Prostate gland (tissue), 2 donors: Measurements from ENCODE around the gene SNAP29. TPM values are rescaled to one million over a fixed set of nuclear protein-coding genes. Genes with fewer than 3 reads are reported as not detected.

Source experiments
- DNase-seq: peaks from one replicate; pipeline ENCODE4 v3.0.0-alpha.2; 2019; ENCODE audit warnings: low spot score
- H3K27ac ChIP-seq, 2 donors: fragments of 200-600 bp; sonication (generic); 2 replicates each; pipeline ENCODE4 v1.5.1; 2017 to 2019
- H3K27me3 ChIP-seq: fragments of 200-600 bp; sonication (generic); replicated peaks from 2 replicates; pipeline ENCODE4 v1.5.1; 2019; ENCODE audit not compliant: insufficient read depth
- H3K36me3 ChIP-seq, 2 donors: fragments of 200-600 bp; sonication (generic); 1 replicate in 1 of 2; 2 replicates in 1 of 2; pipeline versions ENCODE4 v1.5.1 to v1.8.1; 2017 to 2019
- H3K4me1 ChIP-seq: fragments of 200-600 bp; sonication (generic); replicated peaks from 2 replicates; pipeline ENCODE4 v1.5.1; 2019
- H3K4me3 ChIP-seq, 2 donors: fragments of 200-600 bp; sonication (generic); 2 replicates each; pipeline ENCODE4 v1.5.1; 2017 to 2019
- H3K9me3 ChIP-seq: fragments of 200-600 bp; sonication (generic); 2 replicates; pipeline ENCODE4 v1.5.1; 2017
- POLR2A ChIP-seq: fragments of 450-650 bp; IDR thresholded peaks from one replicate; pipeline ENCODE4 v1.6.1; 2016; ENCODE audit warnings: antibody characterized with exemption, mild to moderate bottlenecking
- POLR2AphosphoS5 ChIP-seq: sonication (generic); formaldehyde crosslinking; IDR thresholded peaks from one replicate; pipeline ENCODE4 v1.6.1; 2017; ENCODE audit warnings: antibody characterized with exemption
- WGBS: methylation state at CpG from one replicate; pipeline ENCODE4 v1.1.5; 2018; 5-methylcytosine and 5-hydroxymethylcytosine counted together
- intact Hi-C: fragments of 100-400 bp; cut with DNase I; formaldehyde crosslinking; loops from one replicate; pipeline ENCODE4 v1.14.2; 2022
- total RNA-seq, 2 donors: library from RNA; depleted of rRNA; stranded (reverse); fragments of >200 nt; gene quantifications; one replicate each; pipeline ENCODE4 v1.1.0, GENCODE V29; 2016
- TF ChIP-seq, protein P1 (sequence below), 4 experiments: fragments of 200-600 bp in 2 of 4; fragments of 450-650 bp in 2 of 4; sonication (generic) in 2 of 4; IDR thresholded peaks; 1 replicate in 3 of 4; 2 replicates in 1 of 4; pipeline ENCODE4 v1.5.1; 2016 to 2019; ENCODE audit warnings: antibody characterized with exemption in 4 of 4, mild to moderate bottlenecking in 2 of 4, moderate library complexity in 2 of 4

SNAP29 gene
- total RNA-seq, 2 donors from 2014 or later = 19.1 to 24.1 TPM

DNA sequence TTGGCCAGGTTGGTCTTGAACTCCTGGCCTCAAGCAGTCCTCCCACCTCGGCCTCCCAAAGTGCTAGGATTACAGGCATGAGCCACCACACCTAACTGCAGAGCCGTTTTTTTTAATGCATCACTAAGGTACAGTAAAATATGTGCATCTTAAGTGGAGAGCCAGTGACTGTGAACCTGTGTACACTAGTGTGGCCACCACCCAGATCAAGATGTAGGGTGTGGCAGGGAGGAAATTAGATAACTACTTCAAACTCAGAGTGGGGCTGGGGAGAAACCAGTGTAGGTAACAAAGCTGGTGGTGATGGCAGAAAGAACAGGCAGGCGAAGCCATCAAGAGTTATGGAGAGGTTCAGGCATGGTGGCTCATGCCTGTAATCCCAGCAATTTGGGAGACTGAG lies 14.4 kb downstream of the SNAP29 start:
- DNase-seq = no peak
- intact Hi-C loops = no loop called here
- H3K4me3 ChIP-seq = no peak overlapping the region
- TF ChIP-seq POLR2AphosphoS5 (no peak), POLR2A (no peak)
- TF ChIP-seq, protein P1, sequence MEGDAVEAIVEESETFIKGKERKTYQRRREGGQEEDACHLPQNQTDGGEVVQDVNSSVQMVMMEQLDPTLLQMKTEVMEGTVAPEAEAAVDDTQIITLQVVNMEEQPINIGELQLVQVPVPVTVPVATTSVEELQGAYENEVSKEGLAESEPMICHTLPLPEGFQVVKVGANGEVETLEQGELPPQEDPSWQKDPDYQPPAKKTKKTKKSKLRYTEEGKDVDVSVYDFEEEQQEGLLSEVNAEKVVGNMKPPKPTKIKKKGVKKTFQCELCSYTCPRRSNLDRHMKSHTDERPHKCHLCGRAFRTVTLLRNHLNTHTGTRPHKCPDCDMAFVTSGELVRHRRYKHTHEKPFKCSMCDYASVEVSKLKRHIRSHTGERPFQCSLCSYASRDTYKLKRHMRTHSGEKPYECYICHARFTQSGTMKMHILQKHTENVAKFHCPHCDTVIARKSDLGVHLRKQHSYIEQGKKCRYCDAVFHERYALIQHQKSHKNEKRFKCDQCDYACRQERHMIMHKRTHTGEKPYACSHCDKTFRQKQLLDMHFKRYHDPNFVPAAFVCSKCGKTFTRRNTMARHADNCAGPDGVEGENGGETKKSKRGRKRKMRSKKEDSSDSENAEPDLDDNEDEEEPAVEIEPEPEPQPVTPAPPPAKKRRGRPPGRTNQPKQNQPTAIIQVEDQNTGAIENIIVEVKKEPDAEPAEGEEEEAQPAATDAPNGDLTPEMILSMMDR (IDR thresholded peaks at IDR 0.05) = no peak
- H3K27me3 ChIP-seq = no peaks in the 10 kb centered on the region
- WGBS = 95% methylated on average over 3 of the region's 3 CpGs
- H3K9me3 ChIP-seq = no peaks in the 10 kb centered on the region
- H3K36me3 ChIP-seq = no peaks in the 10 kb centered on the region
- H3K27ac ChIP-seq = no peak overlapping the region
- no peaks in the 10 kb centered on the region for H3K4me1 ChIP-seq

DNA sequence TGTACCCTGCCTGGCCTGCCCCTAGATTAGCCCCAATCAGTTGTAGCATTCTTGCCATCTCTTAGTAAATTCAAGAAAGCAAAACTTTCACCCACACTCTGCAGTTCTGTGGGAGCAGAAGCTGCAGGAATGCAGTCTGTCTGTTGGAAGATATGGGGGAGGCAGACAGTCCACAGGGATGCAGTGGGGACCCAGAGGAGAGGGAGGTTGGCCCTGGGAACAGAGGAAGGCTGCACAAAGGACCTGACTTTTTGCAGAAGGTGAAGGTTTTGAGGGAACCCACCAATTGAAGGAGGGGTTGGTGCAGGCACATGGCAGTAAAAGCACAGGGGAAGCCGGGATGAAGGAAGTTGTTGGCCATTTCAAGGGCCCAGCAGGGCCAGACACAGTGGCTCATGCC lies 16.5 kb downstream of the SNAP29 start:
- H3K9me3 ChIP-seq = no peaks in the 10 kb centered on the region
- H3K36me3 ChIP-seq = no peaks in the 10 kb centered on the region
- intact Hi-C loops = no loop called here
- no peaks in the 10 kb centered on the region for H3K4me1 ChIP-seq
- no peak overlapping the region for H3K27ac ChIP-seq
- WGBS = 80% methylated on average over 1 of the region's 1 CpG
- no peaks in the 10 kb centered on the region for H3K27me3 ChIP-seq
- H3K4me3 ChIP-seq = no peak overlapping the region
- TF ChIP-seq POLR2AphosphoS5 (no peak), POLR2A (no peak)
- TF ChIP-seq, protein P1 (IDR thresholded peaks at IDR 0.05) = no peak
- no peak for DNase-seq

DNA sequence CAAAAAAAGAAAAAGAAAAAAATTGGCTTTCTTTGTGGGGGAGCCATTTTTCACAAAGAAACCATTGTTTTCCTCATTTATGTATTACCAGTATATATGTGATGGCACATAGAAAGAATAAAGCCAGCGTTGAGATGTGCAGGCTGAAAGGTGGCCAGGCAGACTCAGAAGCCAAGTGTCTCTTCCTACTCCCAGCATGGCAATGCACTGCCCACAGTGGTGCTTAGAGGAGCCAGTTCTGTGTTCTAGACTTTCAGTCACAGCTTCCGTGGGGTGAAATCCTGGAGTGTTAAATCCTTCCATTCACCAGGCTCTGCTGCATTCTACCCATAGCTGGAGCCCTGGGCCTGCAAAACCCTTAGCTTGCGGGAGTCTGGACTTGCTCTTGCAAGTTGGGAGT lies 18.9 kb downstream of the SNAP29 start:
- 82% methylated on average over 3 of the region's 3 CpGs for WGBS
- Histone ChIP-seq H3K4me3 (no peak overlapping the region), H3K4me1 (no peaks in the 10 kb centered on the region), H3K9me3 (no peaks in the 10 kb centered on the region), H3K36me3 (no peaks in the 10 kb centered on the region), H3K27me3 (no peaks in the 10 kb centered on the region), H3K27ac (no peak overlapping the region)
- intact Hi-C loops = no loop called here
- DNase-seq = no peak
- no peak for TF ChIP-seq POLR2AphosphoS5
- no peak for TF ChIP-seq POLR2A
- TF ChIP-seq, protein P1 (IDR thresholded peaks at IDR 0.05) = no peak

DNA sequence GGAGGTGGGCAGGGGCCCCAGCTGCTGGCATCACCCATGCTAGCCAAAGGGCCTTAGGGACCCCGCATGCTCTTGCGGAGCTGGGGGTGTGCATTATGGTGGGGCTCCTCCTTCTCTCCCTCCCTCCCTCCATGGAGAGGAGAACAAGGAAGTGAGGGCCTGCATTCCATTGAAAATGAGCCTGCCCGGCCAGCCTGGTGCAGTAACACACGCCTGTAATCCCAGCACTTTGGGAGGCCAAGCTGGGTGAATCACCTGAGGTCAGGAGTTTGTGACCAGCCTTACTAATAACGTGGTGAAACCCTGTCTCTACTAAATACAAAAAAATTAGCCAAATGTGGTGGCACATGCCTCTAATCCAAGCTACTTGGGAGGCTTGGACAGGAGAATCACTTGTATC lies 22.4 kb downstream of the SNAP29 start:
- no peak overlapping the region for H3K27ac ChIP-seq
- H3K4me1 ChIP-seq = peaks cover 2% of the 10 kb centered on the region
- no peaks in the 10 kb centered on the region for H3K27me3 ChIP-seq
- DNase-seq = no peak
- peaks cover 0 to 5% of the 10 kb centered on the region in 2 donors for H3K36me3 ChIP-seq
- WGBS = 72% methylated on average over 5 of the region's 5 CpGs
- H3K9me3 ChIP-seq = no peaks in the 10 kb centered on the region
- TF ChIP-seq, protein P1 (IDR thresholded peaks at IDR 0.05) = no peak
- H3K4me3 ChIP-seq = no peak overlapping the region
- intact Hi-C loops = no loop called here

DNA sequence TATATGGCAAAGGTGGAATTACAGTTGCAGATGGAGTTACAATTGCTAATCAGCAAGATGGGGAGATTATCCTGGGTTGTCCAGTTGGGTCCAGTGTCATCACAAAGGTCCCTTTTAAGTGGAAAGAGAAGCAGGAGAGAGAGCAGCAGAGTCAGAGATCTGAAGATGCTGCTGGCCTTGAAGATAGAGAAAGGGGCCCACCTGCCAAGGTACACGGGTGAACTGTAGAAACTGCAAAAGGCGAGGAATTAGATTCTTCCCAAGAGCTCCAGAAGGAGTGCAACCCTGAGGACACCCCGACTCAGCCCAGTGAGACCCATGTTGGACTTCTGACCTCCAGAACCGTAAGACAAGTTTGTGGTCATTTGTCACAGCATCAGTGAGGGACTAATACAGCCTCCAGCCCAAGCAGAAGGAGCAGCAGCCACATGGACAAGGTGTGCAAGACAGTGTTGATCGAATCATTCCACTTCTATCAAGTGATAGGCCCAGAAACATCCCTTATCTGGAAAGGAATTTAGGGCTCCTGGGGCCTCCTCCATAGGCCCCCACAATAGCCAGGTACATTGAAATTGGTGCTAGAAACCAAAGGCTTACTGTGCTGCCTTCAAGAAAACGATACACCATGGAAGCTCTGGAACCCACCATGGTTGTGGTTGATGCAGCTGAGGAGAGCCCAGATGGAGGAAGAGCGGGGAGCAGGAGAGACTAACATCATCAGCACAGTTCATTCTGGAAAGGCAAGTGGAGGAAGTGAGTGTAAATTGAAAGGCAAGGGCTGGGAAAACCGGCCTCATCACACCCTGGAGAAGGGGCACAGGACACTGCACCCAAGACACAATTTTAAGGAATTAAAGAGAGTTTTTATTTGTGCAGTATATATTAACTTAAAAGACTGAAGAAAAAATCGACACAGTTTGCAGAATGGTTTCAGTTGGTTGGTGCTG lies 23.3 kb downstream of the SNAP29 start:
- peaks cover 2% of the 10 kb centered on the region for H3K4me1 ChIP-seq
- H3K4me3 ChIP-seq = no peak overlapping the region
- H3K27ac ChIP-seq = no peak overlapping the region
- no peaks in the 10 kb centered on the region for H3K27me3 ChIP-seq
- no peaks in the 10 kb centered on the region for H3K9me3 ChIP-seq
- TF ChIP-seq, protein P1 (IDR thresholded peaks at IDR 0.05) = no peak
- TF ChIP-seq POLR2A (no peak), POLR2AphosphoS5 (no peak)
- no peak for DNase-seq
- WGBS = 91% methylated on average over 9 of the region's 9 CpGs
- intact Hi-C loops = no loop called here
- peaks cover 0 to 5% of the 10 kb centered on the region in 2 donors for H3K36me3 ChIP-seq
